ENCODE results near the gene ZC3H4.

The ZC3H4 gene

DNA sequence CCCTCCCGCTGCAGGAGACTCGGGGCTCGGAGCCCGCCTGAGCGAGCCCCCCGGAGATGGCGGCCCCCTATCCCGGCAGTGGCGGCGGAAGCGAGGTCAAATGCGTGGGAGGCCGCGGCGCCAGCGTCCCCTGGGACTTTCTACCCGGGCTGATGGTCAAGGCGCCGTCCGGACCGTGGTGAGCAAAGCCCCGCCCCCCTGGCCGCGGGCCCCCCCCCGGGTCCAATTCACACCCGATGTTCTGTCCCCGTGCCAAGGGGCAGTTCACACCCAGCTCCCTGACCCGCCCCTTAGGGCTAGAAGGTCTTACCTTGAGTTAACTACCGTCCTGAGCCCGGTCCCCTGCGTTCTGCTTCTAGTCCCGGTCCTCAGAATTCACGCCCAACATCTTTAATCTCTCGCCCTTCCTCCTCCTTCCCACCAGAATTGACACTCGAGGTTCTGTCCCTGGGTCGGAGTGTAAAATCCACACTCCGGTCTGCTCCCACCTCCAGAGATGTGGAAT lies 92.5 kb downstream of the ZC3H4 start:
- DNase-seq (ENCODE audit: low spot score): no peak

DNA sequence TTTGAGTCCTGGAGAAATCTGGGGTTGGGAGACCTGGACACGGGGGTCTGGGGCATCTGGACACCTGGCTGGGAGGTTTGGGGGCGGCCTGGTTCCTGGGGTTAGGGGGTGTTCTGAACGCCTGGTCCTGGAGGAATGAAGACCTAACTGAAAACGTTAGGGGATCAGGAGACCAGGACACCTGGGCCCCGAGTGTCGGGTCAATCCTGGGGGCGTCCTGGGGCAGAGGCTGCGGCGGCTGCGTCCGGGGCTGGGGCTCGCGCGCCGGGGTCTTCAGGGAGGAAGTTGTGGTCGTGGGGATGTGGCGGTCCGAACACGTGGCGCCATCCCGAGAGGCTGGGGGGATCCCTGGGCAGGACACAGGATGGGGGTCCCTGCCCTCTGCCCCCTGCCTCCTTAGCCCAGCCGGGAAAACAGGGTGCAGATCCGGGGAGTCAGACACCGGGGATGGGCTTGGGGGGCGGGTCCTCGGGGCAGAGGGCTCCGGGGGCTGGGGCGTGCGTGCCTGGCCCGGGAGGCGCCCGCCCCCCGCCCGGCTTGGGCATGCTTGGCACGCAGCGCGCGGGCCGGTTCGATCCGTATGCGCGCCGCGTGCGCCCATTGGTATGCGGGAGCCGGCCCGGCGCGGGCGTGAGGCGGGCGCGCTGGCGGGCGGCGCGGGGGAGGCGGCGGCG lies 93.3 kb downstream of the ZC3H4 start:
- DNase-seq (ENCODE audit: low spot score): no peak

DNA sequence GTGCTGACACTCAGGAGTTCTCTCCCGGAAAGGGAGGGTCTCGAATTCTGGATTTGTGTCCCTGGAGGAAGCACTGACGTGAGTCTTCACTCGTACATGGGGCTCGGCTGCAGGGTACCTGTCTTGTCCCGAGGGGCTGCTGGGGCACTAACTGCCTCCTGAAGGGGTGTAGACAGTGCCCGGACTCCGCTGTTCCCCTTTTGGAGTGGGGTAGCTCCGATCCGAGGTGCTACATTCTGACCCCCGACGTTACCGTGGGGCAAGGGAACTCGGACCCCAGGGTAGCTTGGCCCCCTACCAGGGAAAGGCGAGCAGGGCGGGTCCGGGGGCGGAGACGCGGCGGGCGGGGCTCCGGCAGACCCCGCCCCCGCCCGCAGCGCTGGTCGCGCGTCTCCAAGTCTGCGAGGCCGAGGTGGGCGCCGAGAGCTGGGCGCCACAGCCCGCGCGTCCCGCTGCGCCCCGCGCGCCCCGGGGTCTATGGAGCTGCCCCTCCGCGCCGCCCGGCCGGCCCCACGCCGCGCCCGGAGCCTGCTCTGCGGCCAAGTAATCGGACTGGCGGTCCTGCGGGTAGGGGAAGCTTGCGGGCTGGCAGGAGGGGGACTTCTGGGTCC lies 94.0 kb downstream of the ZC3H4 start, which contains the start of gene NPAS1:
TSS of gene NPAS1 (plus strand) at position 407 of the 611 bp plus-strand sequence. CDS start 1,211 bp downstream, outside the sequence.
- DNase-seq (ENCODE audit: low spot score): no peak

DNA sequence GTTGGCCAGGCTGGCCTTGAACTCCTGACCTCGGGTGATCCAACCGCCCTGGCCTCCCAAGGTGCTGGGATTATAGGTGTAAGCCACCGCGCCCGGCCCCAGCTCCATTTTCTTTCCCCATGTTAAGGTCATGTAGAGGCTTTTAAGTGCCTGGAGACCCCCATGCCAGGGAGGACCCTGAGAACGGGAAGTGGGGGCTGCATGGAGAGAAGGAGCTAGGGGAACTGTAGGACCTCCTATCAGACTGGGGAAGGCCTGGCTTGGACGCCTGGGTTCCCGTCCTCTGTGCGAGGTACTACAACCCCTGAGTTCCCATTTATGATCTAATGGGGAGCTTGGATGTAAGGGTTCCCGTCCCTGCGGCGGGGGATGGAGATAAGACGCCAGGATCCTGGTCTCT lies 94.7 kb downstream of the ZC3H4 start:
- DNase-seq (ENCODE audit: low spot score): no peak

All from RKO (cell line).